Transverse colon (tissue), 3 donors: ENCODE measurements around the gene RTL5.

Experiments used
- CTCF ChIP-seq, 5 experiments: fragments of 200-600 bp in 3 of 5; fragments of 450-650 bp in 2 of 5; sonication (generic) in 3 of 5; IDR thresholded peaks; 1 replicate in 2 of 5; 2 replicates in 3 of 5; pipeline ENCODE4 v1.5.1; 2016 to 2017; ENCODE audit warnings: antibody characterized with exemption in 5 of 5, inconsistent platforms in 3 of 5, mild to moderate bottlenecking in 2 of 5, moderate library complexity in 1 of 5
- POLR2A ChIP-seq: fragments of 450-650 bp; IDR thresholded peaks from one replicate; pipeline ENCODE4 v1.6.1; 2016; ENCODE audit warnings: antibody characterized with exemption, mild to moderate bottlenecking, moderate library complexity

GRCh38 chrX:72127332-72127731, 4.4 kb downstream of the RTL5 start:
- TF ChIP-seq POLR2A: no peak
- TF ChIP-seq CTCF (IDR thresholded peaks at IDR 0.05): no peak
